WERI-Rb-1 (cell line): ENCODE data around the gene ZNF76.

Experiments
- DNase-seq: peaks from one replicate; pipeline ENCODE4 v3.0.0-alpha.2; 2020
- H3K27ac ChIP-seq: fragments of 250-450 bp; sonication (Bioruptor Pico); 2 replicates; pipeline ENCODE4 v1.5.1; 2020; ENCODE audit warnings: mild to moderate bottlenecking, moderate library complexity
- H3K27me3 ChIP-seq: fragments of 250-450 bp; sonication (Bioruptor Pico); 2 replicates; pipeline ENCODE4 v1.5.1; 2021; ENCODE audit warnings: mild to moderate bottlenecking, low read depth, moderate library complexity; ENCODE audit not compliant: insufficient read depth, severe bottlenecking
- H3K36me3 ChIP-seq: fragments of 250-450 bp; sonication (Bioruptor Pico); 2 replicates; pipeline ENCODE4 v1.5.1; 2020; ENCODE audit warnings: mild to moderate bottlenecking, moderate library complexity
- H3K4me3 ChIP-seq: 2 replicates; pipeline ENCODE4 v1.5.1; 2011; ENCODE audit warnings: low read depth, mild to moderate bottlenecking, control low read depth, low read length
- H3K9me3 ChIP-seq: fragments of 250-450 bp; sonication (Bioruptor Pico); 2 replicates; pipeline ENCODE4 v1.5.1; 2021; ENCODE audit warnings: mild to moderate bottlenecking, moderate library complexity; ENCODE audit not compliant: severe bottlenecking
- CTCF ChIP-seq: IDR thresholded peaks from 2 replicates; pipeline ENCODE4 v1.5.1; 2011; ENCODE audit warnings: low read depth, mild to moderate bottlenecking, control low read depth, inconsistent platforms, low read length

Gene ZNF76

GRCh38 chr6:35219683-35220326, 39.7 kb upstream of the ZNF76 start:
- no peaks in the 10 kb centered on the region for H3K36me3 ChIP-seq
- H3K27me3 ChIP-seq = no peaks in the 10 kb centered on the region
- no peak overlapping the region for H3K27ac ChIP-seq
- no peaks in the 10 kb centered on the region for H3K9me3 ChIP-seq
- DNase-seq = no peak
- no peak overlapping the region for H3K4me3 ChIP-seq
- TF ChIP-seq CTCF = no peak

GRCh38 chr6:35220711-35221110, 38.8 kb upstream of the ZNF76 start:
- no peaks in the 10 kb centered on the region for H3K27me3 ChIP-seq
- no peak overlapping the region for H3K4me3 ChIP-seq
- H3K36me3 ChIP-seq = no peaks in the 10 kb centered on the region
- H3K9me3 ChIP-seq = no peaks in the 10 kb centered on the region
- H3K27ac ChIP-seq = no peak overlapping the region
- TF ChIP-seq CTCF = no peak
- DNase-seq = no peak

- H3K27ac ChIP-seq = no peak overlapping the region
- H3K27me3 ChIP-seq = no peaks in the 10 kb centered on the region
- no peak overlapping the region for H3K4me3 ChIP-seq
- TF ChIP-seq CTCF = no peak
- H3K36me3 ChIP-seq = no peaks in the 10 kb centered on the region
- H3K9me3 ChIP-seq = no peaks in the 10 kb centered on the region
- no peak for DNase-seq
Observed at GRCh38 chr6:35223396-35223795, 36.1 kb upstream of the ZNF76 start.

- Histone ChIP-seq H3K36me3 (no peaks in the 10 kb centered on the region), H3K27me3 (no peaks in the 10 kb centered on the region), H3K9me3 (no peaks in the 10 kb centered on the region), H3K27ac (no peak overlapping the region), H3K4me3 (no peak overlapping the region)
- TF ChIP-seq CTCF = no peak
- DNase-seq = no peak
Observed at GRCh38 chr6:35224720-35225119, 34.8 kb upstream of the ZNF76 start.

- H3K9me3 ChIP-seq = no peaks in the 10 kb centered on the region
- no peaks in the 10 kb centered on the region for H3K27me3 ChIP-seq
- DNase-seq = no peak
Observed at GRCh38 chr6:35228481-35228880, 31.1 kb upstream of the ZNF76 start.

More at GRCh38 chr6:35228481-35228880, 31.1 kb upstream of the ZNF76 start:
- no peak for TF ChIP-seq CTCF
- Histone ChIP-seq H3K36me3 (0 out of 2 replicates have a peak, but pooled peaks cover under 1% of the 10 kb centered on the region), H3K27ac (no peak overlapping the region), H3K4me3 (no peak overlapping the region)
